A549 (cell line): ENCODE measurements around the gene CCDC182. TPM values are rescaled to one million over a fixed set of nuclear protein-coding genes. Genes with fewer than 3 reads are reported as not detected.

ENCODE experiments used
- ATAC-seq, 2 experiments: fragments of 200-7000 bp in 1 of 2; fragments of >200 bp in 1 of 2; cut with Nextera tagmentation in 1 of 2; cut with Tn5 transposase in 1 of 2; 3 replicates each; pipeline versions ENCODE4 v1.8.0 to v1.9.1; 2018 to 2020; ENCODE audit warnings: mild to moderate bottlenecking in 1 of 2, moderate library complexity in 1 of 2
- CTCF ChIA-PET: fragments of 300-600 bp; sonication (Branson Sonifier 250); formaldehyde crosslinking; extraction: SDS; loops from one replicate; lab custom pipeline; 2021; ENCODE audit warnings: antibody characterized with exemption, inconsistent platforms; lab: Yijun Ruan, JAX
- POLR2A ChIA-PET: fragments of 350-600 bp; formaldehyde crosslinking; extraction: SDS; loops from one replicate; lab custom pipeline; 2021; ENCODE audit warnings: antibody characterized with exemption, inconsistent platforms; lab: Yijun Ruan, JAX
- DNase-seq, 2 experiments: peaks; one replicate each; pipeline versions ENCODE4 v3.0.0 to v3.0.0-alpha.2; 2011 to 2016; ENCODE audit warnings: low read depth in 1 of 2, low spot score in 1 of 2
- FAIRE-seq: peaks from 2 replicates; lab custom pipeline; 2011; peaks lifted over from hg19 to GRCh38; lab: Jason Lieb, UNC
- H3K27ac ChIP-seq, 2 experiments: fragments of >200 bp; sonication (Bioruptor Twin); formaldehyde crosslinking; 3 replicates each; pipeline ENCODE4 v1.5.1; 2016 to 2017
- H3K4me1 ChIP-seq: fragments of >200 bp; sonication (Bioruptor Twin); formaldehyde crosslinking; 3 replicates; pipeline ENCODE4 v1.6.1; 2016
- H3K4me2 ChIP-seq: fragments of >200 bp; sonication (Bioruptor Twin); formaldehyde crosslinking; 3 replicates; pipeline ENCODE4 v1.6.1; 2016
- H3K4me3 ChIP-seq: fragments of >200 bp; sonication (Bioruptor Twin); formaldehyde crosslinking; 3 replicates; pipeline ENCODE4 v1.5.1; 2016
- H3K9me3 ChIP-seq: fragments of >200 bp; sonication (Bioruptor Twin); formaldehyde crosslinking; 3 replicates; pipeline ENCODE4 v1.6.1; 2016
- BHLHE40 ChIP-seq: IDR thresholded peaks from 2 replicates; pipeline ENCODE4 v1.6.1; 2012; ENCODE audit warnings: low read depth, low read length, inconsistent platforms
- CBX2 ChIP-seq: fragments of 200-600 bp; sonication (generic); IDR thresholded peaks from 2 replicates; pipeline ENCODE4 v1.6.1; 2016; ENCODE audit warnings: low read depth, mild to moderate bottlenecking, borderline replicate concordance
- CBX8 ChIP-seq: fragments of 200-600 bp; sonication (generic); IDR thresholded peaks from 2 replicates; pipeline ENCODE4 v1.6.1; 2016
- CEBPB ChIP-seq, 2 experiments: fragments of >200 bp in 1 of 2; sonication (Bioruptor Twin) in 1 of 2; formaldehyde crosslinking in 1 of 2; IDR thresholded peaks; 2 replicates each; pipeline ENCODE4 v1.6.1; 2012 to 2016
- CHD4 ChIP-seq: fragments of 200-600 bp; sonication (generic); IDR thresholded peaks from 2 replicates; pipeline ENCODE4 v1.6.1; 2016; ENCODE audit warnings: antibody characterized with exemption, mild to moderate bottlenecking, borderline replicate concordance
- EHF ChIP-seq: fragments of 250-450 bp; sonication (Bioruptor Pico); IDR thresholded peaks from 2 replicates; pipeline ENCODE4 v1.5.0; 2020; ENCODE audit warnings: mild to moderate bottlenecking
- ELK1 ChIP-seq: fragments of 150-350 bp; IDR thresholded peaks from 2 replicates; pipeline ENCODE4 v1.6.1; 2014; ENCODE audit warnings: low read depth, mild to moderate bottlenecking, low read length
- EP300 ChIP-seq, 2 experiments: fragments of >200 bp; sonication (Bioruptor Twin); formaldehyde crosslinking; IDR thresholded peaks; 2 replicates in 1 of 2; 3 replicates in 1 of 2; pipeline ENCODE4 v1.6.1; 2016 to 2017
- FOSB ChIP-seq: fragments of 250-450 bp; sonication (Bioruptor Pico); IDR thresholded peaks from 2 replicates; pipeline ENCODE4 v1.5.0; 2020; ENCODE audit warnings: mild to moderate bottlenecking, moderate library complexity
- FOSL2 ChIP-seq, 2 experiments: fragments of 450-650 bp in 1 of 2; fragments of >200 bp in 1 of 2; sonication (Bioruptor Twin) in 1 of 2; formaldehyde crosslinking; IDR thresholded peaks; 2 replicates each; pipeline versions ENCODE4 v1.5.0 to v1.6.1; 2016 to 2020; ENCODE audit warnings: mild to moderate bottlenecking in 1 of 2, moderate library complexity in 1 of 2
- FOXS1 ChIP-seq: fragments of 250-450 bp; sonication (Bioruptor Pico); IDR thresholded peaks from 2 replicates; pipeline ENCODE4 v1.5.0; 2020; ENCODE audit warnings: mild to moderate bottlenecking, moderate library complexity
- HEYL ChIP-seq: fragments of 250-450 bp; sonication (Bioruptor Pico); IDR thresholded peaks from 2 replicates; pipeline ENCODE4 v1.8.0; 2021; ENCODE audit warnings: mild to moderate bottlenecking, moderate library complexity
- HOXB5 ChIP-seq: fragments of 250-450 bp; sonication (Bioruptor Pico); IDR thresholded peaks from 2 replicates; pipeline ENCODE4 v1.5.0; 2020; ENCODE audit warnings: mild to moderate bottlenecking, moderate library complexity
- JUN ChIP-seq, 2 experiments: fragments of >200 bp; sonication (Bioruptor Twin); formaldehyde crosslinking; IDR thresholded peaks; 2 replicates in 1 of 2; 3 replicates in 1 of 2; pipeline ENCODE4 v1.6.1; 2016 to 2017
- MAZ ChIP-seq: fragments of 150-350 bp; IDR thresholded peaks from 2 replicates; pipeline ENCODE4 v1.6.1; 2014; ENCODE audit warnings: antibody characterized with exemption, low read depth, low read length, borderline replicate concordance
- NFE2L2 ChIP-seq: fragments of 150-350 bp; conservative IDR thresholded peaks from 2 replicates; pipeline ENCODE4 v1.6.1; 2014; ENCODE audit warnings: low read length
- NPAS2 ChIP-seq: fragments of 250-450 bp; sonication (Bioruptor Pico); IDR thresholded peaks from 2 replicates; pipeline ENCODE4 v1.8.0; 2022; ENCODE audit warnings: mild to moderate bottlenecking, moderate library complexity, borderline replicate concordance
- POLR2A ChIP-seq: IDR thresholded peaks from 2 replicates; pipeline ENCODE4 v1.6.1; 2012; ENCODE audit warnings: mild to moderate bottlenecking, low read length
- RARB ChIP-seq: fragments of 250-450 bp; sonication (Bioruptor Pico); IDR thresholded peaks from 2 replicates; pipeline ENCODE4 v1.8.0; 2021; ENCODE audit warnings: mild to moderate bottlenecking, moderate library complexity
- RCOR1 ChIP-seq: fragments of 150-350 bp; IDR thresholded peaks from 2 replicates; pipeline ENCODE4 v1.6.1; 2014; ENCODE audit warnings: antibody characterized with exemption, low read length, low read depth
- RFX5 ChIP-seq: fragments of 450-650 bp; IDR thresholded peaks from 2 replicates; pipeline ENCODE4 v1.7.1; 2014; ENCODE audit warnings: antibody characterized with exemption, mild to moderate bottlenecking, moderate library complexity
- SREBF2 ChIP-seq: fragments of 450-650 bp; IDR thresholded peaks from 2 replicates; pipeline ENCODE4 v1.6.1; 2014; ENCODE audit warnings: mild to moderate bottlenecking, moderate library complexity
- TP53 ChIP-seq: fragments of 250-450 bp; sonication (Bioruptor Pico); IDR thresholded peaks from 2 replicates; pipeline ENCODE4 v1.5.0; 2021; ENCODE audit warnings: mild to moderate bottlenecking, moderate library complexity
- USF2 ChIP-seq: fragments of 450-650 bp; IDR thresholded peaks from 2 replicates; pipeline ENCODE4 v1.6.1; 2014; ENCODE audit warnings: antibody characterized with exemption
- WGBS: methylation state at CpG from one replicate; pipeline ENCODE4 v1.1.6; 2017; ENCODE audit errors: missing lambda C conversion rate; 5-methylcytosine and 5-hydroxymethylcytosine counted together
- polyA plus RNA-seq, 4 experiments: library from polyadenylated mRNA; depleted of rRNA in 3 of 4; stranded (reverse); fragments of >200 nt; fragmentation: RNase III in 1 of 4; extraction: RNeasy Plus Mini Kit Qiagen cat#74134 plus additional on column Dnase treatment in 1 of 4; gene quantifications; 2 replicates in 3 of 4; 3 replicates in 1 of 4; pipeline ENCODE4 v1.2.3, GENCODE V29; 2011 to 2017
- TF ChIP-seq, protein P1 (sequence below): IDR thresholded peaks from 2 replicates; pipeline ENCODE4 v1.6.1; 2012
- TF ChIP-seq, protein P2 (sequence below): fragments of >200 bp; sonication (Bioruptor Twin); formaldehyde crosslinking; IDR thresholded peaks from 3 replicates; pipeline ENCODE4 v1.5.1; 2016

CCDC182 gene
- polyA plus RNA-seq, 2 of the 4 experiments (the other 2 are of a cell fraction), result not detected

DNA sequence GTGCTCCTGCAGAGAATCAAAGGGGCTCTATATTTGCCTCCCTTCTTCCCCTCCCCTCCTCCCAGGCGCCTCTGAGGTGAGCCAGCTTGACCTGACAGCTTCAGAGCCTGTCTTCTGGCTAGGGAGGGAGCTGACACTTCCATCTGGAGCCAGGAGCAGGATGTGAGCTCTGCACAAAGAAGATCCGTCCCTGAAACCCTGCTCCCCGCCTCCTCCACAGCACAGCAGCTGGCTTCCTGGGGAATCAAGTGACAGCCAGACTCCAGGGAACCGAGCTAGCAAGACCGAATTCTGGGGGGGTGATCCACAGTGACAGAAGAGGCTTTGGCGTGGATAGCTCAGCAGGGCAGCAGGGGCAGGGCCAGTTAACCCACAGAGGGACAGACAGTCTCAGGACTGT, 37.2 kb downstream of the CCDC182 start:
- WGBS, result 32% methylated on average over 6 of the region's 6 CpGs
- ChIA-PET POLR2A (no interaction called here), CTCF (interaction anchor here (1.2 to 2.2 kb wide), 6 partner anchors 11 to 126 kb away, joined by 3 to 10 read pairs (median 4); no protein-coding TSS in a partner anchor)
- FAIRE-seq (no peak), ATAC-seq (peak; percentile 30 to 51; a peak in 3 of 6 replicates), DNase-seq (no peak)
- H3K4me1 ChIP-seq, result no peaks in the 10 kb centered on the region
- no peak overlapping the region for H3K4me2 ChIP-seq
- no peak overlapping the region for H3K4me3 ChIP-seq
- TF ChIP-seq TP53 (CRISPR knock-in tag) (no peak), POLR2A (no peak), HEYL (CRISPR knock-in tag) (no peak), FOXS1 (CRISPR knock-in tag) (no peak), HOXB5 (CRISPR knock-in tag) (no peak), BHLHE40 (no peak), RARB (CRISPR knock-in tag) (no peak), RFX5 (no peak), NPAS2 (no peak), RCOR1 (no peak), NFE2L2 (no peak), JUN (IDR thresholded peaks at IDR 0.05) (no peak), CEBPB (IDR thresholded peaks at IDR 0.05) (no peak)
- TF ChIP-seq, protein P1, sequence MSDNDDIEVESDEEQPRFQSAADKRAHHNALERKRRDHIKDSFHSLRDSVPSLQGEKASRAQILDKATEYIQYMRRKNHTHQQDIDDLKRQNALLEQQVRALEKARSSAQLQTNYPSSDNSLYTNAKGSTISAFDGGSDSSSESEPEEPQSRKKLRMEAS, result no peak
- TF ChIP-seq, protein P2, sequence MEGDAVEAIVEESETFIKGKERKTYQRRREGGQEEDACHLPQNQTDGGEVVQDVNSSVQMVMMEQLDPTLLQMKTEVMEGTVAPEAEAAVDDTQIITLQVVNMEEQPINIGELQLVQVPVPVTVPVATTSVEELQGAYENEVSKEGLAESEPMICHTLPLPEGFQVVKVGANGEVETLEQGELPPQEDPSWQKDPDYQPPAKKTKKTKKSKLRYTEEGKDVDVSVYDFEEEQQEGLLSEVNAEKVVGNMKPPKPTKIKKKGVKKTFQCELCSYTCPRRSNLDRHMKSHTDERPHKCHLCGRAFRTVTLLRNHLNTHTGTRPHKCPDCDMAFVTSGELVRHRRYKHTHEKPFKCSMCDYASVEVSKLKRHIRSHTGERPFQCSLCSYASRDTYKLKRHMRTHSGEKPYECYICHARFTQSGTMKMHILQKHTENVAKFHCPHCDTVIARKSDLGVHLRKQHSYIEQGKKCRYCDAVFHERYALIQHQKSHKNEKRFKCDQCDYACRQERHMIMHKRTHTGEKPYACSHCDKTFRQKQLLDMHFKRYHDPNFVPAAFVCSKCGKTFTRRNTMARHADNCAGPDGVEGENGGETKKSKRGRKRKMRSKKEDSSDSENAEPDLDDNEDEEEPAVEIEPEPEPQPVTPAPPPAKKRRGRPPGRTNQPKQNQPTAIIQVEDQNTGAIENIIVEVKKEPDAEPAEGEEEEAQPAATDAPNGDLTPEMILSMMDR, result no peak
- H3K27ac ChIP-seq, result no peak overlapping the region
- peaks cover 3% of the 10 kb centered on the region; the same call in 1 of the 3 replicates for H3K9me3 ChIP-seq

- no peak overlapping the region for H3K4me2 ChIP-seq
- no peak for FAIRE-seq
- ChIA-PET POLR2A (no interaction called here), CTCF (interaction anchor here (1.3 to 2.2 kb wide), 5 partner anchors 11 to 127 kb away, joined by 3 to 9 read pairs (median 6); no protein-coding TSS in a partner anchor)
- WGBS, result 34% methylated on average over 9 of the region's 9 CpGs
- no peaks in the 10 kb centered on the region for H3K4me1 ChIP-seq
- no peak overlapping the region for H3K27ac ChIP-seq
- no peak for DNase-seq
- TF ChIP-seq MAZ (no peak), CEBPB (IDR thresholded peaks at IDR 0.05) (no peak), CBX8 (no peak), EHF (no peak), RARB (CRISPR knock-in tag) (no peak), BHLHE40 (no peak), ELK1 (no peak), CBX2 (no peak), POLR2A (no peak), CHD4 (no peak), EP300 (IDR thresholded peaks at IDR 0.05) (no peak), FOSB (CRISPR knock-in tag) (no peak), USF2 (no peak), NFE2L2 (no peak), FOSL2 (IDR thresholded peaks at IDR 0.05) (no peak), FOSL2 (CRISPR knock-in tag; IDR thresholded peaks at IDR 0.05) (no peak), SREBF2 (no peak)
- H3K9me3 ChIP-seq, result peaks cover 3% of the 10 kb centered on the region; the same call in 1 of the 3 replicates
- H3K4me3 ChIP-seq, result no peak overlapping the region
- no peak; a peak in 1 of 6 replicates for ATAC-seq
Measured at GRCh38 chr17:57706761-57707160, 38.3 kb downstream of the CCDC182 start.
